Trophoblast cell (in vitro differentiated cells and primary cell): ENCODE data around the gene DENND1C.

ENCODE experiments used
- DNase-seq, 2 donors: peaks; one replicate each; pipeline ENCODE4 v3.0.0-alpha.2; 2016
- H2AFZ ChIP-seq: 2 replicates; pipeline ENCODE4 v1.6.1; 2013; ENCODE audit warnings: low read length, moderate library complexity, mild to moderate bottlenecking; ENCODE audit not compliant: insufficient read depth, poor library complexity
- H2AK5ac ChIP-seq: 2 replicates; pipeline ENCODE4 v1.6.1; 2013; ENCODE audit warnings: mild to moderate bottlenecking, low read length
- H2BK120ac ChIP-seq: 2 replicates; pipeline ENCODE4 v1.6.1; 2013; ENCODE audit warnings: low read length, mild to moderate bottlenecking, moderate library complexity; ENCODE audit not compliant: insufficient read depth, poor library complexity
- H2BK12ac ChIP-seq: 2 replicates; pipeline ENCODE4 v1.6.1; 2013; ENCODE audit warnings: mild to moderate bottlenecking, low read length, moderate library complexity
- H2BK5ac ChIP-seq: 2 replicates; pipeline ENCODE4 v1.6.1; 2013; ENCODE audit warnings: low read length, low read depth, moderate library complexity, mild to moderate bottlenecking; ENCODE audit not compliant: poor library complexity
- H3K14ac ChIP-seq: 2 replicates; pipeline ENCODE4 v1.6.1; 2013; ENCODE audit warnings: mild to moderate bottlenecking, low read length
- H3K18ac ChIP-seq: 2 replicates; pipeline ENCODE4 v1.6.1; 2013; ENCODE audit warnings: mild to moderate bottlenecking, low read length
- H3K23ac ChIP-seq: 2 replicates; pipeline ENCODE4 v1.6.1; 2013; ENCODE audit warnings: low read length
- H3K27ac ChIP-seq: 2 replicates; pipeline ENCODE4 v1.5.1; 2013; ENCODE audit warnings: low read depth, mild to moderate bottlenecking, inconsistent platforms, low read length, moderate library complexity
- H3K27me3 ChIP-seq: 2 replicates; pipeline ENCODE4 v1.6.1; 2013; ENCODE audit warnings: inconsistent platforms, mild to moderate bottlenecking, low read length, moderate library complexity; ENCODE audit not compliant: insufficient read depth
- H3K36me3 ChIP-seq, 2 experiments: 1 replicate in 1 of 2; 2 replicates in 1 of 2; pipeline ENCODE4 v1.6.1; 2013; ENCODE audit warnings: low read length in 2 of 2, mild to moderate bottlenecking in 2 of 2, moderate library complexity in 1 of 2; ENCODE audit not compliant: insufficient read depth in 2 of 2, control insufficient read depth in 1 of 2
- H3K4ac ChIP-seq: 2 replicates; pipeline ENCODE4 v1.6.1; 2013; ENCODE audit warnings: low read depth, mild to moderate bottlenecking, low read length, moderate library complexity
- H3K4me1 ChIP-seq, 2 experiments: 1 replicate in 1 of 2; 2 replicates in 1 of 2; pipeline ENCODE4 v1.6.1; 2013; ENCODE audit warnings: low read length in 2 of 2, mild to moderate bottlenecking in 2 of 2, moderate library complexity in 1 of 2; ENCODE audit not compliant: insufficient read depth in 2 of 2, control insufficient read depth in 1 of 2
- H3K4me2 ChIP-seq: 2 replicates; pipeline ENCODE4 v1.6.1; 2013; ENCODE audit warnings: inconsistent platforms, mild to moderate bottlenecking, low read length, moderate library complexity
- H3K4me3 ChIP-seq: 2 replicates; pipeline ENCODE4 v1.5.1; 2013; ENCODE audit warnings: mild to moderate bottlenecking, low read depth, low read length, inconsistent platforms
- H3K79me1 ChIP-seq: one replicate; pipeline ENCODE4 v1.6.1; 2013; ENCODE audit warnings: low read length
- H3K79me2 ChIP-seq: 2 replicates; pipeline ENCODE4 v1.6.1; 2013; ENCODE audit warnings: low read length, mild to moderate bottlenecking; ENCODE audit not compliant: control insufficient read depth, insufficient read depth, poor library complexity
- H3K9ac ChIP-seq: 2 replicates; pipeline ENCODE4 v1.6.1; 2013; ENCODE audit warnings: mild to moderate bottlenecking, low read length
- H3K9me3 ChIP-seq: 2 replicates; pipeline ENCODE4 v1.6.1; 2013; ENCODE audit warnings: low read depth, mild to moderate bottlenecking, control low read depth, inconsistent platforms, low read length; ENCODE audit not compliant: insufficient read depth
- H4K12ac ChIP-seq: 2 replicates; pipeline ENCODE4 v1.6.1; 2013; ENCODE audit warnings: low read depth, mild to moderate bottlenecking, low read length, moderate library complexity
- H4K8ac ChIP-seq: 2 replicates; pipeline ENCODE4 v1.6.1; 2013; ENCODE audit warnings: low read depth, mild to moderate bottlenecking, low read length, moderate library complexity
- H4K91ac ChIP-seq: one replicate; pipeline ENCODE4 v1.6.1; 2013; ENCODE audit warnings: low read depth, mild to moderate bottlenecking, low read length, moderate library complexity
- WGBS: extraction: QIAGEN DNeasy Blood & Tissue Kit; methylation state at CpG from one replicate; pipeline ENCODE4 v1.1.7; 2013; ENCODE audit warnings: missing lambda C conversion rate; ENCODE audit not compliant: insufficient read length, insufficient coverage; ENCODE audit errors: extremely low coverage; 5-methylcytosine and 5-hydroxymethylcytosine counted together

Gene DENND1C

DNA sequence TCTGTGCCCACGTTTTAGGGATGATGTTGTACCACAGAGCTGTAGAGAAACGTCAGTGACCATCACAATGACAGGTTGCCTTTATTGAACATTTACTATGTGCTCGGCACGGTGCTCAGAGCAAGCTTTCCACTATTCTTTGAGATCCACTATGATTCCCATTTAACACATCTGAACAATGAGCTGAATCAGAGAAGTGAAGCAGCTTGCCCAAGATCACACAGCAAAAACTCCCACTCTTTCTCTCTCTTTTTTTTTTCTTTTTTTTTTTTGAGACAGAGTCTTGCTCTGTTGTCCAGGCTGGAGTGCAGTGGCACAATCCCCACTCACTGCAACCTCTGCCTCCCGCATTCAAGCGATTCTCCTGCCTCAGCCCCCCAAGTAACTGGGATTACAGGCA is 41.1 kb upstream of the DENND1C start:
- no peak overlapping the region for H3K27ac ChIP-seq
- no peak overlapping the region for H2BK12ac ChIP-seq
- H3K27me3 ChIP-seq = no peaks in the 10 kb centered on the region
- no peak overlapping the region for H2BK5ac ChIP-seq
- no peaks in the 10 kb centered on the region for H3K36me3 ChIP-seq
- no peak overlapping the region for H4K8ac ChIP-seq
- H3K9me3 ChIP-seq = peaks cover 1% of the 10 kb centered on the region
- H3K4me1 ChIP-seq = no peaks in the 10 kb centered on the region
- H4K91ac ChIP-seq = no peak overlapping the region
- H3K79me2 ChIP-seq = no peaks in the 10 kb centered on the region
- no peak overlapping the region for H2AK5ac ChIP-seq
- H3K4ac ChIP-seq = no peak overlapping the region
- H3K4me3 ChIP-seq = no peak overlapping the region
- H3K9ac ChIP-seq = no peak overlapping the region
- no peaks in the 10 kb centered on the region for H3K79me1 ChIP-seq
- no peak overlapping the region for H3K4me2 ChIP-seq
- H4K12ac ChIP-seq = no peak overlapping the region
- H2AFZ ChIP-seq = no peak overlapping the region
- H2BK120ac ChIP-seq = no peak overlapping the region
- no peak for DNase-seq
- H3K23ac ChIP-seq = no peak overlapping the region
- H3K14ac ChIP-seq = no peak overlapping the region
- no peak overlapping the region for H3K18ac ChIP-seq
- no CpG with 5 or more reads among the region's 6 CpGs for WGBS

DNA sequence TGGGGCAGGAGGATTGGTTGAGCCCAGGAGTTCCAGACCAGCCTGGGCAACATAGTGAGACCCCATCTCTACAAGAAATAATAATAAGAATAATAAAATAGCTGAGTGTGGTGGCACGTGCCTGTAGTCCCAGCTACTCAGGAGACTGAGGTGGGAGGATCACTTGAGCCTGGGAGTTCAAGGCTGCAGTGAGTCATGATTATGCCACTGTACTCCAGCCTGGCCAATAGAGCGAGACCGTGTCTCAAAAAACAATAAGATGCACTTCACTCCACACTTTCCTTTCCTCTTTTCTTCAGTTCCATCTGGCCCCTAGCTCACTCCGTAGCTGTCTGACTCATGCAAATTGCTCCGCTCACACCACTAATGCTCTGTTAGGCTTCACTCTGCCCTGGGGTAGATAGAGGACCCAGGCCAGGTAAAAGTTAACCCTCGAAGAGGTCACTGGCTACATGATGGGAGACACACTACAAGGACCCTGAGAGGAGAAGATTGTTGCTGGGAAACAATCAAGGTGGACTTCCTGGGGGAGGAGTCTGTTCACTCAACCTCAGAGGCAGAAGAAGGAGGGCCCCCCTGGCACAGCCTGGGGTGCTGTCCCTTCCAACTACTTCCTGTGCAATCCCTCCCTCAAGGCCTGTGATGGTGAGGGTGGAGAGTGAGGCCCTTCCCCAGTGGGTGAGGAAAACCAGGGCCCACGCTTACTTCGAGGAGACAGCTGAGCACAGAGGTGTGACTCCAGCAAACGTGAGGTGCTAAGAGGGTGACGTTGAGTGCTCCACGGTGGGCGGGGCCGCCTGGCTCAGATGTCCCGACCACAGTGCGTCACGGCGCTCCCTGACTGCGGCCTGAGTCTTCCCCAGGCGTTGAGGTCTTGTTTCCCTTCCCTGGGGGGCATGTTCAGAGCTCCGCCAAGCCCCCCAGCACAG is 40.4 kb upstream of the DENND1C start:
- H3K9me3 ChIP-seq = peaks cover 1% of the 10 kb centered on the region
- H3K4ac ChIP-seq = no peak overlapping the region
- no peak overlapping the region for H2BK5ac ChIP-seq
- no peak overlapping the region for H2BK120ac ChIP-seq
- H3K79me1 ChIP-seq = no peaks in the 10 kb centered on the region
- no peak overlapping the region for H3K9ac ChIP-seq
- no peak overlapping the region for H3K27ac ChIP-seq
- no peak overlapping the region for H4K8ac ChIP-seq
- H3K18ac ChIP-seq = no peak overlapping the region
- H2AFZ ChIP-seq = no peak overlapping the region
- DNase-seq = peak in 1 of 2 donors; percentile 21
- no peak overlapping the region for H3K4me3 ChIP-seq
- H3K14ac ChIP-seq = no peak overlapping the region
- no peaks in the 10 kb centered on the region for H3K36me3 ChIP-seq
- H4K91ac ChIP-seq = no peak overlapping the region
- H3K23ac ChIP-seq = no peak overlapping the region
- H4K12ac ChIP-seq = no peak overlapping the region
- H3K4me1 ChIP-seq = no peaks in the 10 kb centered on the region
- H2BK12ac ChIP-seq = no peak overlapping the region
- no peak overlapping the region for H3K4me2 ChIP-seq
- no peaks in the 10 kb centered on the region for H3K27me3 ChIP-seq
- H3K79me2 ChIP-seq = no peaks in the 10 kb centered on the region
- H2AK5ac ChIP-seq = no peak overlapping the region
- no CpG with 5 or more reads among the region's 20 CpGs for WGBS

DNA sequence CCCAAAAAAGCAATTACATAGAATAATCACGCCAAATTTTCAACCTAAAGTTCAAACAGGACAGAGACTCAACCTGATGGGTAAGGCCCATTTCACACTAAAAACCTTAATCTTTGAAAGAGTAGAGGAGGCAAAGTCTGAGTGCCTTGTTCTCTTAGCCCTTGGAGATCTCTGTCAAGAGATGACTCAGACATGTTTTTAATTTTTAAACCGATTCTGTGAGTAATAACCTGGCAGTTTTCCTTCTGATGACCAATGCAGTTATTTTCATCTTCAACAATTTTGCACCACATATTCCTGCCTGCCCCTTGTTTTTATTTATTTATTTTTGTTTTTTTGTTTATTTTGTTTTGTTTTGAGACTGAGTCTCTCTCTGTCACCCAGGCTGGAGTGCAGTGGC is 37.7 kb upstream of the DENND1C start:
- Histone ChIP-seq H3K79me2 (no peaks in the 10 kb centered on the region), H4K91ac (no peak overlapping the region), H3K9me3 (peaks cover 1% of the 10 kb centered on the region), H3K4me2 (no peak overlapping the region), H3K14ac (no peak overlapping the region), H3K36me3 (no peaks in the 10 kb centered on the region), H3K18ac (no peak overlapping the region), H3K27ac (no peak overlapping the region), H2AFZ (no peak overlapping the region), H2BK120ac (no peak overlapping the region), H4K8ac (no peak overlapping the region), H3K79me1 (peaks cover 2% of the 10 kb centered on the region), H3K4me3 (no peak overlapping the region), H3K4ac (no peak overlapping the region), H3K23ac (no peak overlapping the region), H4K12ac (no peak overlapping the region), H3K4me1 (peaks cover 0 to 2% of the 10 kb centered on the region in 2 experiments), H2AK5ac (no peak overlapping the region), H2BK12ac (no peak overlapping the region), H2BK5ac (no peak overlapping the region), H3K9ac (no peak overlapping the region), H3K27me3 (no peaks in the 10 kb centered on the region)
- no CpG with 5 or more reads among the region's 2 CpGs for WGBS
- DNase-seq = peak in 1 of 2 donors; percentile 26

DNA sequence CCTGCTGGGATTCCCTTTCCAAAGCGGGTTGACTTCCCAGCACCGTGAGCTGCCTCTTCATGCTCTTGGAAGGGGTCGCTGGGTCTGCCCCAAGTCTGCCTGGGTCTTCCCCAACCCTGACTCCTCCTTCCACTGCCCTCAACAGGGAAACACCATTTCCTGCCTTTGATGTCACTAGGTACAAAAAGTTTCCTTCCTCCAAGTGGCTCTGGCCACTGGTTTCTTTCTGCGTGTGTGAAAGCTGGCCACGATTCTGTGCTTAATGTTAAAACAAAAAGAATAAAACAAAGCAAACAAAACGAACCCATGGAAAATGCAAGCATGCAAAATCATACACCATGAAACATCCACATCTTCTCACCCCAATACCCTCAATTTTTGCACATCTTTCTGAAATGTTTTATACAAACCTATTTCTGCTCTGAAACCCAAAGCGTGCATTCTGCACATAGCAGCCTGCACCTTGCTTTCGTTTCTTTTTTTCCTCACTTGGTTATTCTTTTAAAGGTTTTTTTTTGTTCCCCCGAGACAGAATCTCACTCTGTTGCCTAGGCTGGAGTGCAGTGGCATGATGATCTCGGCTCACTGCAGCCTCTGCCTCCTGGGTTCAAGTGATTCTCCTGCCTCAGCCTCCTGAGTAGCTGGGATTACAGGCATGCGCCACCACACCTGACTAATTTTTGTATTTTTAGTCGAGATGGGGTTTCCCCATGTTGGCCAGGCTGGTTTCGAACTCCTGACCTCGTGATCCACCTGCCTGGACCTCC is 36.7 kb upstream of the DENND1C start:
- no CpG with 5 or more reads among the region's 14 CpGs for WGBS
- H3K4ac ChIP-seq = no peak overlapping the region
- no peak overlapping the region for H4K12ac ChIP-seq
- H3K27me3 ChIP-seq = no peaks in the 10 kb centered on the region
- H4K8ac ChIP-seq = no peak overlapping the region
- H3K36me3 ChIP-seq = no peaks in the 10 kb centered on the region
- no peak overlapping the region for H3K9ac ChIP-seq
- H2AK5ac ChIP-seq = no peak overlapping the region
- H3K23ac ChIP-seq = no peak overlapping the region
- H3K18ac ChIP-seq = no peak overlapping the region
- no peak overlapping the region for H4K91ac ChIP-seq
- no peak overlapping the region for H3K14ac ChIP-seq
- H3K27ac ChIP-seq = no peak overlapping the region
- no peak overlapping the region for H3K4me2 ChIP-seq
- no peak overlapping the region for H2BK120ac ChIP-seq
- no peak overlapping the region for H3K4me3 ChIP-seq
- peaks cover 2% of the 10 kb centered on the region for H3K79me1 ChIP-seq
- no peak overlapping the region for H2BK5ac ChIP-seq
- no peak for DNase-seq
- H3K9me3 ChIP-seq = peaks cover 1% of the 10 kb centered on the region
- H3K79me2 ChIP-seq = no peaks in the 10 kb centered on the region
- H3K4me1 ChIP-seq = peaks cover 0 to 2% of the 10 kb centered on the region in 2 experiments
- no peak overlapping the region for H2AFZ ChIP-seq
- H2BK12ac ChIP-seq = no peak overlapping the region
